ENCODE data around the gene LTBP3. TPM values are rescaled to one million over a fixed set of nuclear protein-coding genes. Genes with fewer than 3 reads are reported as not detected.

The LTBP3 gene
- total RNA-seq, 1 experiment from 2014 or later: 10.6 TPM

- H3K27me3 Mint-ChIP-seq (ENCODE audit: low read depth): peaks cover 7% of the 10 kb centered on the region
- Histone ChIP-seq H3K27ac (ENCODE audit: insufficient read length, low read depth, low read length) (no peak overlapping the region), H2AK5ac (ENCODE audit: insufficient read length, low read length) (no peak overlapping the region), H3K18ac (ENCODE audit: insufficient read length, low read depth, low read length) (no peak overlapping the region), H3K79me2 (ENCODE audit: insufficient read depth, low read length) (no peaks in the 10 kb centered on the region), H3K23ac (ENCODE audit: insufficient read length, low read depth, low read length) (no peak overlapping the region), H4K20me1 (ENCODE audit: control insufficient read depth, insufficient read depth, insufficient read length) (no peaks in the 10 kb centered on the region), H3K9me3 (ENCODE audit: control insufficient read depth, low read depth, low read length) (no peaks in the 10 kb centered on the region), H3K4me2 (ENCODE audit: insufficient read depth, insufficient read length, low read length) (no peak overlapping the region), H4K91ac (ENCODE audit: insufficient read length, low read depth, low read length) (no peak overlapping the region), H2BK20ac (ENCODE audit: low read depth, low read length, poor library complexity, severe bottlenecking) (no peak overlapping the region), H2BK15ac (ENCODE audit: low read depth, low read length) (no peak overlapping the region), H3K14ac (ENCODE audit: insufficient read depth, low read length) (no peak overlapping the region), H3T11ph (ENCODE audit: low read length) (no peak overlapping the region), H3K56ac (ENCODE audit: insufficient read length, low read depth, low read length) (no peak overlapping the region), H4K8ac (replicated peaks; ENCODE audit: insufficient read length, low read depth, low read length) (no peak overlapping the region), H2AFZ (ENCODE audit: low read length) (no peak overlapping the region), H2BK5ac (ENCODE audit: insufficient read length, low read length) (no peak overlapping the region), H3K79me1 (ENCODE audit: insufficient read depth, low read depth, low read length, poor library complexity, severe bottlenecking) (no peaks in the 10 kb centered on the region), H3K27me3 (ENCODE audit: insufficient read depth, low read length) (no peaks in the 10 kb centered on the region; the same call in 1 of the 2 replicates), H3K4me1 (ENCODE audit: insufficient read depth, low read length) (no peaks in the 10 kb centered on the region), H2BK120ac (ENCODE audit: low read depth, low read length, poor library complexity, severe bottlenecking) (no peak overlapping the region), H3K23me2 (ENCODE audit: insufficient read length, low read depth, low read length, poor library complexity, severe bottlenecking) (no peaks in the 10 kb centered on the region), H4K5ac (ENCODE audit: insufficient read length, low read depth, low read length) (no peak overlapping the region), H3K4ac (ENCODE audit: low read depth, low read length) (no peak overlapping the region), H2BK12ac (ENCODE audit: insufficient read length, low read depth, low read length) (no peak overlapping the region), H3K9ac (ENCODE audit: extremely low read depth, insufficient read length, low read length) (no peak overlapping the region)
- no peak for DNase-seq
- H3K4me3 Mint-ChIP-seq: no peak overlapping the region
- H3K4me1 Mint-ChIP-seq: peaks cover 0 to 3% of the 10 kb centered on the region in 2 experiments; a peak in 1 of 4 replicates
- TF ChIP-seq CTCF (conservative IDR thresholded peaks at IDR 0.05): no peak
- H3K36me3 Mint-ChIP-seq (ENCODE audit: insufficient read depth in 1 of 3, low read depth in 3 of 3): peaks cover 9 to 35% (median 24%) of the 10 kb centered on the region in 3 experiments
- no CpG with 5 or more reads among the region's 6 CpGs for WGBS (ENCODE audit: extremely low coverage, insufficient read length, low lambda C conversion rate)
- H3K9me3 Mint-ChIP-seq: no peaks in the 10 kb centered on the region
- no peak overlapping the region for H3K27ac Mint-ChIP-seq
These were observed 41.7 kb upstream of the LTBP3 start for GRCh38 chr11:65599955-65600246.

All from H9 (cell line).